Measurements from ENCODE around the gene TBCD.

DNA sequence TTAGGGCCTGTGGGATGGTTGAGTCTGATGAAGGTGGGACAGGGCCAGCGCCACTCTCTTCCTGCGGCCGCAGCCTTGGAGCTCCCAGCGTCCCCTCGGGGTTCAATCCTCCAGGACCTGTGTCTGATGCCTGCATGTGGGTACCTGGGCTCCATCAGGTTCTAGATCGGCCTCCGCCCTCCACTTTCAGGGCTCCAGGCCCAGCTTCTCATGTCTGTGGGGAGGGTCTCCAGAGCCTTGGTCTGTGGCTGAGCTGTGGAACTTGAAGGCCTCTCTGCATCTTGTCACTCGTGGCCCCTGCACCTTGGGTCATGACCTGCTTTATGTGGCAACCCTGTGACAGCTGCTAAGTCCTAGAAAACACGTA, 177.8 kb downstream of the TBCD start:
- TF ChIP-seq ZNF48 (tag by site-specific recombination; IDR thresholded peaks at IDR 0.05) (no peak), CTCF (tag by site-specific recombination; IDR thresholded peaks at IDR 0.05) (no peak), ZNF140 (tag by site-specific recombination; IDR thresholded peaks at IDR 0.05) (no peak)

All from HEK293 (cell line).